ENCODE measurements around the gene RASSF5. TPM values are rescaled to one million over a fixed set of nuclear protein-coding genes. Genes with fewer than 3 reads are reported as not detected.
A peak's percentile ranks its signal among the peaks of the same experiment; 100 is the strongest.

Gene RASSF5
- total and polyA plus RNA-seq, 8 donors: 6.7 to 22.3 (median 12.5) TPM

DNA sequence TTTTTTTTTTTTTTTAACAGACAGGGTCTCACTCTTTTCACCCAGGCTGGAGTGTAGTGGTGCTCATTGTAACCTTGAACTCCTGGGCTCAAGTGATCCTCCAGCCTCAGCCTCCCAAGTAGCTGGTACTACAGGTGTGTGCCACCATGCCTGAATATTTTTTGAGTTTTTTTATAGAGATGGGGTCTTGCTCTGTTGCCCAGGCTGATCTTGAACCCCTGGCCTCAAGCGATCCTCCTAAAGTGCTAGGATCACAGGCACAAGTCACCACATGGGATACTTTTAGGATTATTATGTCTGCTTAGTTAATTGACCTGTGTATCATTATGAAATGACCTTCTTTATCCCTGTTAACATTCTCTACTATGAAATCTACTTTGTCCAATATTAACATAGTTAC lies 38.0 kb downstream of the RASSF5 start:
- WGBS, 2 donors: 100% methylated on average over 1 of the region's 1 CpG
- ATAC-seq (no peak), DNase-seq (no peak), FAIRE-seq (no peak)
- no peaks in the 10 kb centered on the region for H3K36me3 ChIP-seq
- intact Hi-C loops (cut with DNase I): loop anchor here in 1 of 3 donors (5.0 kb wide), 1 partner anchor 37 kb away; no protein-coding TSS in a partner anchor
- H3K4me1 ChIP-seq: peaks cover 8 to 10% (median 8%) of the 10 kb centered on the region in 3 donors
- TF ChIP-seq, protein P1, sequence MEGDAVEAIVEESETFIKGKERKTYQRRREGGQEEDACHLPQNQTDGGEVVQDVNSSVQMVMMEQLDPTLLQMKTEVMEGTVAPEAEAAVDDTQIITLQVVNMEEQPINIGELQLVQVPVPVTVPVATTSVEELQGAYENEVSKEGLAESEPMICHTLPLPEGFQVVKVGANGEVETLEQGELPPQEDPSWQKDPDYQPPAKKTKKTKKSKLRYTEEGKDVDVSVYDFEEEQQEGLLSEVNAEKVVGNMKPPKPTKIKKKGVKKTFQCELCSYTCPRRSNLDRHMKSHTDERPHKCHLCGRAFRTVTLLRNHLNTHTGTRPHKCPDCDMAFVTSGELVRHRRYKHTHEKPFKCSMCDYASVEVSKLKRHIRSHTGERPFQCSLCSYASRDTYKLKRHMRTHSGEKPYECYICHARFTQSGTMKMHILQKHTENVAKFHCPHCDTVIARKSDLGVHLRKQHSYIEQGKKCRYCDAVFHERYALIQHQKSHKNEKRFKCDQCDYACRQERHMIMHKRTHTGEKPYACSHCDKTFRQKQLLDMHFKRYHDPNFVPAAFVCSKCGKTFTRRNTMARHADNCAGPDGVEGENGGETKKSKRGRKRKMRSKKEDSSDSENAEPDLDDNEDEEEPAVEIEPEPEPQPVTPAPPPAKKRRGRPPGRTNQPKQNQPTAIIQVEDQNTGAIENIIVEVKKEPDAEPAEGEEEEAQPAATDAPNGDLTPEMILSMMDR (IDR thresholded peaks at IDR 0.05): no peak
- H3K4me3 ChIP-seq: no peak overlapping the region
- no peaks in the 10 kb centered on the region for H3K27me3 ChIP-seq
- H3K9me3 ChIP-seq: no peaks in the 10 kb centered on the region
- H3K27ac ChIP-seq: no peak overlapping the region

DNA sequence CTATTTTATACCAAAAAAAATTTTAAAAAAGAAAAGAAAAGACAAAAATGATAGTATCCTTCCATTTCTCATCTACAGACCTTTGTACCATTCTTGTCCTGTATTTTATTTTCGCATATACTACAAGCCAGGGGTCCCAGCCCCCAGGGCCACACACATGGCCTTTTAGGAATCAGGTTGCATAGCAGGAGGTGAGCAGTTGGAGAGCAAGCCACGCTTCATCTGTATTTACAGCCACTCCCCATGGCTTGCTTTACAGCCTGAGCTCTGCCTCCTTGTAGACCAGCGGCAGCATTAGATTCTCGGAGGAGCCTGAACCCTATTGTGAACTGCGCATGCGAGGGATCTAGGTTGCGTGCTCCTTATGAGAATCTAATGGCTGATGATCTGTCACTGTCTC lies 39.8 kb downstream of the RASSF5 start:
- WGBS, 2 donors: 83 to 97% methylated on average over 7 of the region's 7 CpGs
- intact Hi-C loops (cut with DNase I): loop anchor here in 1 of 3 donors (5.0 kb wide), 1 partner anchor 35 kb away; no protein-coding TSS in a partner anchor
- Histone ChIP-seq H3K36me3 (no peaks in the 10 kb centered on the region), H3K4me3 (no peak overlapping the region), H3K4me1 (peaks cover 0 to 3% (median 0%) of the 10 kb centered on the region in 3 donors), H3K27me3 (no peaks in the 10 kb centered on the region), H3K9me3 (no peaks in the 10 kb centered on the region), H3K27ac (no peak overlapping the region)
- DNase-seq (peak in 1 of 6 donors; percentile 2), ATAC-seq (no peak), FAIRE-seq (no peak)
- TF ChIP-seq, protein P1 (IDR thresholded peaks at IDR 0.05): no peak

DNA sequence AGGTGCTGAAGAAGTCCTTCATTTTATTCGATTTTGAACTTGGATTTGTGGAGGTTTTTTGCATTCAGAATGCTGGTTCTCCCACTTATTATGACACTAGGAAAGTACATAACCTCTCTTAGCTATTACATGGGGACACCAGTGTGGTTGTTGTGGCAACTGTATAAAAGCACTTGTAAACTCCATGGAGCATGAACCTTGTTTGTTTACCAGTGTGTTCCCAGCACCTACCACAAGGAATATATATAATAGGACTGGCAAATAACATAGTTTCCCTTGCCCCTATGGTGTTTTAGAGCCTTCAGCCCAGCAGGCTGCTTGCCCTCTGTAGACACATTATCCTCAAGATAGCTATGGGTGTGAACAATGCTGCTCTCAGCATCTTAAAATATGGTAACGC lies 43.1 kb downstream of the RASSF5 start:
- TF ChIP-seq, protein P1 (IDR thresholded peaks at IDR 0.05): no peak
- ATAC-seq (peak in 2 of 4 donors; percentile 73 to 75), FAIRE-seq (no peak), DNase-seq (no peak)
- intact Hi-C loops (cut with DNase I): no loop called here
- H3K4me3 ChIP-seq: no peak overlapping the region
- peaks cover 1 to 8% (median 5%) of the 10 kb centered on the region in 3 donors for H3K4me1 ChIP-seq
- H3K9me3 ChIP-seq: no peaks in the 10 kb centered on the region
- no peaks in the 10 kb centered on the region for H3K36me3 ChIP-seq
- H3K27ac ChIP-seq: no peak overlapping the region
- WGBS, 2 donors: 58 to 60% methylated on average over 2 of the region's 2 CpGs
- no peaks in the 10 kb centered on the region for H3K27me3 ChIP-seq

DNA sequence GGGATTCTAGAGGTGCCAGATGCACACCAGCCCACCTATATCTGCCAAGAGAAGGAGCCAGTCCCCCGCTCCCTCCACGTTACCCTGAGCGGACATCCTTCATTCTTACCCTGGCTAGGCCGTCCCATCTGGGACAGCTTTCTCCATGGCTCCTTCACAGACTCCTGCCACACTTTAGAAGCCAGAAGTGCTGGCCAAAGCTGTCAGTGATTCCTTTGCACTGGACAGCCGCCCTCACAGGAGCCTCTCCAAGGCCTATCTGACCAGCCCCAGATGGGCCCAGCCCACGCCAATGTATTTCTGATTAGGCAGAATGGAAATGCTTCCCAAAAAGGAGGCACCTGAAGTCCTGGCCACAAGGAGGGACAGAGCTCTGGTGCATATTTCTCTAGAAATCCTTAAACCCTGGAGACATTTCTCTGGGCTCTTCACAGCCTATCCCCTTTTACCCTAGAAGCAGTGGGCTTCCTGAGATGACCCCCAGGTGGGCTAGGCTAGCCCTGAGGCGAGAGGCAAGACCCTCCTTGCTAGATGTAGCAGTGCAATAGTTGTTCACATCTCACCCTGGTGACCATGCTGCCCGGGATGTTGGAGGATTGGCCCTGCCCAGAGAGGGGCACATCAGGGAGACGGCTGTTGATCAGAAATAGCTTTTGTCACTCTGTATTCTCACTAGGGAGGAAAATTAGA lies 44.1 kb downstream of the RASSF5 start:
- intact Hi-C loops (cut with DNase I): no loop called here
- WGBS, 2 donors: 85 to 88% methylated on average over 9 of the region's 9 CpGs

More for the DNA sequence above, 44.1 kb downstream of the RASSF5 start:
- no peak for DNase-seq
- Histone ChIP-seq H3K4me1 (peaks cover 6 to 18% (median 8%) of the 10 kb centered on the region in 3 donors), H3K4me3 (no peak overlapping the region), H3K9me3 (no peaks in the 10 kb centered on the region), H3K27ac (no peak overlapping the region), H3K27me3 (no peaks in the 10 kb centered on the region), H3K36me3 (no peaks in the 10 kb centered on the region)
- ATAC-seq: no peak
- FAIRE-seq: no peak
- TF ChIP-seq, protein P1 (IDR thresholded peaks at IDR 0.05): no peak
